GM12874 (cell line): ENCODE measurements around the gene TGFBR3L.

Experiments used
- CTCF ChIP-seq: IDR thresholded peaks from 2 replicates; pipeline ENCODE4 v1.5.1; 2011; ENCODE audit warnings: low read depth, mild to moderate bottlenecking, control low read depth, low read length, moderate library complexity; ENCODE audit not compliant: insufficient read depth

Gene TGFBR3L

GRCh38 chr19:7961920-7962626 lies 47.4 kb downstream of the TGFBR3L start:
- TF ChIP-seq CTCF, result no peak

DNA sequence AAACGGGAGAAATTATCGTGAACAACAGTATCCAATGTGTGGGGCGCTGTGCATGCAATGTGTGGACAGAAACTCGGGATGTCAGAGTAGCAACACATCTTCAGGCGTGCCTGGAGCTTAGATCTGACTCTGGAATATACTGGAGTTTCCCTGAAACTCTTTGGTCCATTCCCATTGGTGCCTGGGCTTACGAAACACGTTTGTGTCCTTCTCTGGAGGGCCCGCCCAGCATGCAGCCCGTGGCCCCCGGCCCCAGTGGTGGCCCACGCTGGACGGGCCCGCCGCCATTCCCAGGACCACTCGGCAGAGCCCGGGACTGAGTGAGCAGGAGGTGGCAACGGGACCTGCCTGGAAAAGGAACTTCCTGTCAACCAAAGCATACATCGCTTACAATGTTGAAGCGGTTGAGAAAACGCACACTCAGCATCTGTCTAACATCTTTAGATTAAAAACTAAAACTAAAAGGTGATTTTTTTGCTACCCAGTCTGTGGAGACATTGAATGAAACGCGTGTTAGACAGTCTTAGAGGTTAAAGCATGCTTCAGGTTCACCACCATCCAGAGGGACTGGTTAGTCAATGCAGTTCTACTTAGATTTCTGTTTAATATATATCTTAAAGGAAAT lies 48.1 kb downstream of the TGFBR3L start:
- TF ChIP-seq CTCF, result no peak

- TF ChIP-seq CTCF, result no peak
These were observed 48.9 kb downstream of the TGFBR3L start for GRCh38 chr19:7963566-7963965.

DNA sequence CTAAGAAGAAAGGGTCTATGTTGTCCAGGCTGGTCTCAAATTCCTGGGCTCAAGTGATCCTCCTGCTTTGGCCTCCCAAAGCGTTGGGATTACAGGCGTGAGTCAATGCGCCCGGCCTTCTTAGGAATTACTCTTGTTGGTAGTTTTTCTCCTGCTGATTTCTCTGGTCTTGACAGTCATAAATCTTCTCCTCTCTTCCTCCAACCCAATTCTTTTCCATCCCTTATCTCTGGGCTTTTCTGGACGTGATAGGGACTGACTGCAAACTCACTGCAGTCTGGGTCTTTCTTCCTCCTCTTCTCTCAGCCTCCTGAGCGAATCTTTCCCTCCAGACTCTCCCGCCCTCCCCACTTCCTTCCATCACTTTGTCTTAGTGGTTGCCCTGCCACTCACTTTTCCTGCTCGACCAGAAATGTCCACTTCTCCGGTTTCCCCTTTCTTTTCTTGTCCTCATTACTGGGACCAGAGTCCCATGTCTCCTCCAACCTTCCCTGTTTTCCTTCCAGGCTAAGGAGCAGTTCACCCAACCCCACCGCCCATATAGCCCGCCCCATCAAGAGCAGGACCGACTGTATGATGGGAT lies 50.7 kb downstream of the TGFBR3L start:
- TF ChIP-seq CTCF, result no peak

DNA sequence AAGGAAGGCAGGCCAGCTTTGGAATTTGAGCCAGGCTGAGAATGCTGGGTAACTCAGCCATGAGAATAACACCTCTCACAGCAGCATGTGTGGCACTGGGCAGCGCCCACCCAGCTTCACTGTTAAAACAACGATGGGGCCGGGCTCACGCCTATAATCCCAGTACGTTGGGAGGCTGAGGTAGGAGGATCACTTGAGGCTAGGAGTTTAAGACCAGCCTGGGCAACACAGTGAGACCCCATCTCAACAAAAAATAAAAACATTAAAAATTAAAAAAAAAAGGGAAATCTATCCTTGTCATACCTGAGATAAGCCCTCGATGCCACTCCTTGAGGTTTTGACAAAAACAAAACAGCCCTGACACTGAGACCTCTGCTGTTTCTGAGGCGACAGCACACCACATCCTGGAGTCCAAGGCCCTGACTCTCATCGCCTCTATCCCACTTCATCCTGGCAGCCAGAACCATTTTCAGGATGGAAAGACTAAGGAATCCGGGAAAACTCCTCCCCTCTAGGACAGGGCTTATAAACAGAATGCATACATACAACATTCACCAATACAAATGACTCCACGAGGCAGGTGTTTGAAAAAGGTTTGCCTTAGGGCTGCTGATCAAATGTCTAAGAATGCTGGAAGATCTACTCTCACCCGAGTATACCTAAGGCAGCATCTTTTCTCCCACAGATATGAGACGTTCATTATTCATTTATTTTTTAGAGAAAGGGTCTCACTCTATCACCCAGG lies 51.5 kb downstream of the TGFBR3L start:
- no peak for TF ChIP-seq CTCF

GRCh38 chr19:7968008-7968795 lies 53.6 kb downstream of the TGFBR3L start:
- no peak for TF ChIP-seq CTCF
